ENCODE results near the gene SFSWAP.

DNA sequence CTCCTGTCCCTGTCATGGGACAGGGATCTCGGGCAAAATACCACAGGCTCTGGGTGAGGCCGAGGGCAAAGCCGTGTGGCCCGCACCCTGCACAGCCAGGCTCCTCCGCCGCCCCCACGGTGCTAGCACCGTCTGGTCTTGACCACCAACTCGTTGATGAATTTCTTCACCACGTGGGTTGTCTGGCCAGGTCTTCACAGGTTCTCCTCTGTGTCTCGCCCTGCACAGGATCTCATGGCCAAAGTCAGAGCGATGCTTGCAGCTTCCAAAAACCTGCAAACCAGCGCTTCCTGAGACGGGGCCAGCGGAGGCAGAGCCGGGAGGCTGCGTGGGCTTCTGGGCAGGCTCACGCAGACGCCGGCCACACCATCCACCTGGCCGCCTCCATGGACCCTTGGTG is 88.3 kb downstream of the SFSWAP start:
- TF ChIP-seq CTCF (IDR thresholded peaks at IDR 0.05) (no peak), MYC (IDR thresholded peaks at IDR 0.05; ENCODE audit: borderline replicate concordance, low read length) (no peak), EP300 (IDR thresholded peaks at IDR 0.05) (no peak), POLR2A (IDR thresholded peaks at IDR 0.05; ENCODE audit: low read length) (no peak), MAX (IDR thresholded peaks at IDR 0.05) (no peak), ZFP36 (IDR thresholded peaks at IDR 0.05; ENCODE audit: borderline replicate concordance, partially characterized antibody) (no peak), PBX3 (IDR thresholded peaks at IDR 0.05) (no peak), CEBPB (IDR thresholded peaks at IDR 0.05) (no peak), POLR2AphosphoS2 (conservative IDR thresholded peaks at IDR 0.05; ENCODE audit: low read length) (no peak), E2F6 (IDR thresholded peaks at IDR 0.05; ENCODE audit: borderline replicate concordance, low read depth) (no peak)
- TF ChIP-seq, protein P1, sequence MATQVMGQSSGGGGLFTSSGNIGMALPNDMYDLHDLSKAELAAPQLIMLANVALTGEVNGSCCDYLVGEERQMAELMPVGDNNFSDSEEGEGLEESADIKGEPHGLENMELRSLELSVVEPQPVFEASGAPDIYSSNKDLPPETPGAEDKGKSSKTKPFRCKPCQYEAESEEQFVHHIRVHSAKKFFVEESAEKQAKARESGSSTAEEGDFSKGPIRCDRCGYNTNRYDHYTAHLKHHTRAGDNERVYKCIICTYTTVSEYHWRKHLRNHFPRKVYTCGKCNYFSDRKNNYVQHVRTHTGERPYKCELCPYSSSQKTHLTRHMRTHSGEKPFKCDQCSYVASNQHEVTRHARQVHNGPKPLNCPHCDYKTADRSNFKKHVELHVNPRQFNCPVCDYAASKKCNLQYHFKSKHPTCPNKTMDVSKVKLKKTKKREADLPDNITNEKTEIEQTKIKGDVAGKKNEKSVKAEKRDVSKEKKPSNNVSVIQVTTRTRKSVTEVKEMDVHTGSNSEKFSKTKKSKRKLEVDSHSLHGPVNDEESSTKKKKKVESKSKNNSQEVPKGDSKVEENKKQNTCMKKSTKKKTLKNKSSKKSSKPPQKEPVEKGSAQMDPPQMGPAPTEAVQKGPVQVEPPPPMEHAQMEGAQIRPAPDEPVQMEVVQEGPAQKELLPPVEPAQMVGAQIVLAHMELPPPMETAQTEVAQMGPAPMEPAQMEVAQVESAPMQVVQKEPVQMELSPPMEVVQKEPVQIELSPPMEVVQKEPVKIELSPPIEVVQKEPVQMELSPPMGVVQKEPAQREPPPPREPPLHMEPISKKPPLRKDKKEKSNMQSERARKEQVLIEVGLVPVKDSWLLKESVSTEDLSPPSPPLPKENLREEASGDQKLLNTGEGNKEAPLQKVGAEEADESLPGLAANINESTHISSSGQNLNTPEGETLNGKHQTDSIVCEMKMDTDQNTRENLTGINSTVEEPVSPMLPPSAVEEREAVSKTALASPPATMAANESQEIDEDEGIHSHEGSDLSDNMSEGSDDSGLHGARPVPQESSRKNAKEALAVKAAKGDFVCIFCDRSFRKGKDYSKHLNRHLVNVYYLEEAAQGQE (IDR thresholded peaks at IDR 0.05), result no peak
- TF ChIP-seq, protein P2, sequence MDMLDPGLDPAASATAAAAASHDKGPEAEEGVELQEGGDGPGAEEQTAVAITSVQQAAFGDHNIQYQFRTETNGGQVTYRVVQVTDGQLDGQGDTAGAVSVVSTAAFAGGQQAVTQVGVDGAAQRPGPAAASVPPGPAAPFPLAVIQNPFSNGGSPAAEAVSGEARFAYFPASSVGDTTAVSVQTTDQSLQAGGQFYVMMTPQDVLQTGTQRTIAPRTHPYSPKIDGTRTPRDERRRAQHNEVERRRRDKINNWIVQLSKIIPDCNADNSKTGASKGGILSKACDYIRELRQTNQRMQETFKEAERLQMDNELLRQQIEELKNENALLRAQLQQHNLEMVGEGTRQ (IDR thresholded peaks at IDR 0.05), result no peak

Measured in A549 (cell line).